Measurements from ENCODE around the gene PTPRN2.

PTPRN2 gene

GRCh38 chr7:157662981-157663716 lies 924.5 kb downstream of the PTPRN2 start:
- no peak for TF ChIP-seq CTCF (IDR thresholded peaks at IDR 0.05)
- DNase-seq (ENCODE audit: low spot score) = no peak
- H3K27ac ChIP-seq = no peak overlapping the region
- H3K4me3 ChIP-seq = no peak overlapping the region

GRCh38 chr7:157662110-157662791 lies 925.4 kb downstream of the PTPRN2 start:
- H3K4me3 ChIP-seq = no peak overlapping the region
- no peak for TF ChIP-seq CTCF (IDR thresholded peaks at IDR 0.05)
- DNase-seq (ENCODE audit: low spot score) = no peak

GRCh38 chr7:157661611-157661975 lies 926.0 kb downstream of the PTPRN2 start:
- Histone ChIP-seq H3K4me3 (no peak overlapping the region), H3K27ac (no peak overlapping the region)
- TF ChIP-seq CTCF (IDR thresholded peaks at IDR 0.05) = no peak
- DNase-seq (ENCODE audit: low spot score) = no peak

More at GRCh38 chr7:157662110-157662791, 925.4 kb downstream of the PTPRN2 start:
- no peak overlapping the region for H3K27ac ChIP-seq

- no peak for DNase-seq (ENCODE audit: low spot score)
- H3K27ac ChIP-seq = no peak overlapping the region
- no peak overlapping the region for H3K4me3 ChIP-seq
- TF ChIP-seq CTCF (IDR thresholded peaks at IDR 0.05) = no peak
These were observed 926.5 kb downstream of the PTPRN2 start for GRCh38 chr7:157660971-157661610.

- TF ChIP-seq CTCF (IDR thresholded peaks at IDR 0.05) = no peak
- no peak for DNase-seq (ENCODE audit: low spot score)
- Histone ChIP-seq H3K27ac (no peak overlapping the region), H3K4me3 (no peak overlapping the region)
These were observed 928.7 kb downstream of the PTPRN2 start for GRCh38 chr7:157658851-157659412.

- Histone ChIP-seq H3K4me3 (no peak overlapping the region), H3K27ac (no peak overlapping the region)
- DNase-seq (ENCODE audit: low spot score) = no peak
- no peak for TF ChIP-seq CTCF (IDR thresholded peaks at IDR 0.05)
These were observed 929.6 kb downstream of the PTPRN2 start for GRCh38 chr7:157657741-157658740.
